ENCODE measurements around the gene IKZF3.

DNA sequence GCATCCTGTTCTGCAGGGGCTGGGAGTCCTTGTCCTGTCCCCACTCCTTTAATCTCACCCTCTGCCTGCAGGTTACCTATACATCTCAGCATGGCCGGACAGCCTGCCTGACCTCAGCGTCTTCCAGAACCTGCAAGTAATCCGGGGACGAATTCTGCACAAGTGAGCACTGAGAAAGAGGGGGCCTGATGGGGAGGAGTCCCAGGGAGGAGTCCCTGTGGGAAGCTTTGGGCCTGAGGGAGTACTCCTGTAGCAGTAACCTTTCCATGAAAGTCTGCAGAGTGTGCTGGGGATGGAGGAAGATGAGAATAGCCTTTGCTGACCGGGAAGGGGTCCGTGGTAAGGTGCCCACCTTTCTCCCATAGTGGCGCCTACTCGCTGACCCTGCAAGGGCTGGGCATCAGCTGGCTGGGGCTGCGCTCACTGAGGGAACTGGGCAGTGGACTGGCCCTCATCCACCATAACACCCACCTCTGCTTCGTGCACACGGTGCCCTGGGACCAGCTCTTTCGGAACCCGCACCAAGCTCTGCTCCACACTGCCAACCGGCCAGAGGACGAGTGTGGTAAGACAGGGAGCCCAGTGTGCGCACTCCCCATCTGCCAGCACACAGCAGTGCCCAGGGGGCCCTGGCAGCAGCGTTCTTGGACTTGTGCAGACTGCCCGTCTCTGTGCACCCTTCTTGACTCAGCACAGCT, 148.6 kb downstream of the IKZF3 start:
- TF ChIP-seq, protein P1, sequence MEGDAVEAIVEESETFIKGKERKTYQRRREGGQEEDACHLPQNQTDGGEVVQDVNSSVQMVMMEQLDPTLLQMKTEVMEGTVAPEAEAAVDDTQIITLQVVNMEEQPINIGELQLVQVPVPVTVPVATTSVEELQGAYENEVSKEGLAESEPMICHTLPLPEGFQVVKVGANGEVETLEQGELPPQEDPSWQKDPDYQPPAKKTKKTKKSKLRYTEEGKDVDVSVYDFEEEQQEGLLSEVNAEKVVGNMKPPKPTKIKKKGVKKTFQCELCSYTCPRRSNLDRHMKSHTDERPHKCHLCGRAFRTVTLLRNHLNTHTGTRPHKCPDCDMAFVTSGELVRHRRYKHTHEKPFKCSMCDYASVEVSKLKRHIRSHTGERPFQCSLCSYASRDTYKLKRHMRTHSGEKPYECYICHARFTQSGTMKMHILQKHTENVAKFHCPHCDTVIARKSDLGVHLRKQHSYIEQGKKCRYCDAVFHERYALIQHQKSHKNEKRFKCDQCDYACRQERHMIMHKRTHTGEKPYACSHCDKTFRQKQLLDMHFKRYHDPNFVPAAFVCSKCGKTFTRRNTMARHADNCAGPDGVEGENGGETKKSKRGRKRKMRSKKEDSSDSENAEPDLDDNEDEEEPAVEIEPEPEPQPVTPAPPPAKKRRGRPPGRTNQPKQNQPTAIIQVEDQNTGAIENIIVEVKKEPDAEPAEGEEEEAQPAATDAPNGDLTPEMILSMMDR (conservative IDR thresholded peaks at IDR 0.05; ENCODE audit: low read depth, low read length): no peak
- no peak for TF ChIP-seq EZH2 (IDR thresholded peaks at IDR 0.05; ENCODE audit: low read length, unreplicated experiment)
- TF ChIP-seq EZH2phosphoT487 (IDR thresholded peaks at IDR 0.05; ENCODE audit: borderline replicate concordance, low read length): no peak
